A549 treated with AZD9567 at 1 μM for 4 hours (cell line): ENCODE measurements around the gene IFIT5. TPM values are rescaled to one million over a fixed set of nuclear protein-coding genes. Genes with fewer than 3 reads are reported as not detected.

ENCODE experiments used
- total RNA-seq: library from RNA; stranded (reverse); fragments of 200-300 nt; extraction: Qiagen RNA extraction; gene quantifications from 5 replicates; pipeline ENCODE4 v1.2.3, GENCODE V29; 2022; ENCODE audit not compliant: insufficient read depth

IFIT5 gene
- total RNA-seq, result 6.6 to 9.1 TPM (median 8.4 TPM) in 5 replicates

GRCh38 chr10:89414146-89414878 lies at the start of gene IFIT5:
Gene IFIT5, plus strand, starts transcription at chr10:89414568. Its CDS starts 231 bp downstream, at chr10:89414799.

GRCh38 chr10:89377705-89378637 lies 36.4 kb upstream of the IFIT5 start, which contains the start of gene IFIT1B:
Gene IFIT1B, plus strand, starts transcription at chr10:89378056. Its CDS starts 80 bp downstream, at chr10:89378136.

GRCh38 chr10:89391907-89392756 lies 22.2 kb upstream of the IFIT5 start, which contains the start of gene IFIT1:
Gene IFIT1, plus strand, starts transcription at chr10:89392623. Its CDS starts 90 bp downstream, at chr10:89392713.

Other genes with a start within 250 kb of the IFIT5 start
- gene CH25H, start 207.3 kb upstream of the IFIT5 start, total RNA-seq, result 0.06 to 0.11 TPM (median 0.09 TPM) in 4 of 5 replicates, not detected in the other
- gene LIPA, start 162.8 kb upstream of the IFIT5 start, total RNA-seq, result 43.9 to 54.8 TPM (median 48.0 TPM) in 5 replicates
- 1.5 to 2.3 TPM (median 2.1 TPM) in 5 replicates for gene IFIT2, start 112.5 kb upstream of the IFIT5 start, total RNA-seq
- gene IFIT3, start 86.6 kb upstream of the IFIT5 start, total RNA-seq, result 3.0 to 5.1 TPM (median 4.1 TPM) in 5 replicates
- not detected in 5 replicates for gene IFIT1B, start 36.5 kb upstream of the IFIT5 start, total RNA-seq
- gene IFIT1, start 21.9 kb upstream of the IFIT5 start, total RNA-seq, result 3.2 to 6.8 TPM (median 3.6 TPM) in 5 replicates
- 0.16 to 0.39 TPM (median 0.24 TPM) in 4 of 5 replicates, not detected in the other for gene SLC16A12, start 121.0 kb downstream of the IFIT5 start, total RNA-seq
- gene PANK1, start 230.7 kb downstream of the IFIT5 start, total RNA-seq, result 6.7 to 8.1 TPM (median 7.0 TPM) in 5 replicates